Measurements from ENCODE around the gene TMEM138. TPM values are rescaled to one million over a fixed set of nuclear protein-coding genes. Genes with fewer than 3 reads are reported as not detected.
A peak's percentile ranks its signal among the peaks of the same experiment; 100 is the strongest.

The TMEM138 gene
- total and polyA plus RNA-seq, 4 donors: 31.9 to 71.3 (median 39.8) TPM

- WGBS, 2 donors: 0 to 1% methylated on average over 62 to 81 of the region's 81 CpGs
Observed at GRCh38 chr11:61332797-61333549, 29.2 kb upstream of the TMEM138 start, which contains the start of the genes DDB1 and TKFC. DDB1 (minus strand) TSS chr11:61333105; CDS start chr11:61332968, 137 bp downstream. TKFC (plus strand) TSS chr11:61333228; CDS start chr11:61334729, 1,501 bp downstream.

GRCh38 chr11:61333550-61334433 is 28.4 kb upstream of the TMEM138 start:
- 28 to 29% methylated on average over 19 of the region's 19 CpGs for WGBS, 2 donors
- intact Hi-C loops (cut with DNase I): no loop called here
- DNase-seq: peak in 1 of 2 donors; percentile 73
- no peak for ATAC-seq (ENCODE audit: low FRiP score)
- H3K27ac ChIP-seq (ENCODE audit: low read depth in 1 of 2, low read length in 2 of 2): peak overlapping the region in 1 of 2 donors; percentile 66
- H3K9me3 ChIP-seq (ENCODE audit: control insufficient read depth, low read length): no peaks in the 10 kb centered on the region
- peaks cover 0 to 4% of the 10 kb centered on the region in 2 donors for H3K4me1 ChIP-seq (ENCODE audit: control insufficient read depth in 1 of 2, insufficient read depth in 2 of 2, low read length in 2 of 2)
- peak overlapping the region; percentile 52 to 72 for H3K4me3 ChIP-seq (ENCODE audit: low read length in 2 of 2)
- H3K27me3 ChIP-seq (ENCODE audit: control insufficient read depth in 1 of 2, insufficient read depth in 2 of 2, low read length in 1 of 2): no peaks in the 10 kb centered on the region
- H3K36me3 ChIP-seq (ENCODE audit: control insufficient read depth in 1 of 2, insufficient read depth in 2 of 2, low read length in 1 of 2): no peaks in the 10 kb centered on the region

More at GRCh38 chr11:61332797-61333549, 29.2 kb upstream of the TMEM138 start, which contains the start of the genes DDB1 and TKFC:
- H3K4me1 ChIP-seq (ENCODE audit: control insufficient read depth in 1 of 2, insufficient read depth in 2 of 2, low read length in 2 of 2): peaks cover 0 to 4% of the 10 kb centered on the region in 2 donors
- no peaks in the 10 kb centered on the region for H3K36me3 ChIP-seq (ENCODE audit: control insufficient read depth in 1 of 2, insufficient read depth in 2 of 2, low read length in 1 of 2)
- no peaks in the 10 kb centered on the region for H3K9me3 ChIP-seq (ENCODE audit: control insufficient read depth, low read length)
- intact Hi-C loops (cut with DNase I): no loop called here
- DNase-seq (peak; percentile 97 to 99), ATAC-seq (ENCODE audit: low FRiP score) (peak; percentile 96)
- H3K27me3 ChIP-seq (ENCODE audit: control insufficient read depth in 1 of 2, insufficient read depth in 2 of 2, low read length in 1 of 2): no peaks in the 10 kb centered on the region
- H3K27ac ChIP-seq (ENCODE audit: low read depth in 1 of 2, low read length in 2 of 2): peak within 1 kb of the TSS in 1 of 2 donors; percentile 66
- H3K4me3 ChIP-seq (ENCODE audit: low read length in 2 of 2): peak within 1 kb of the TSS; percentile 72 to 85

GRCh38 chr11:61334434-61335354 is 27.5 kb upstream of the TMEM138 start:
- no peak overlapping the region for H3K27ac ChIP-seq (ENCODE audit: low read depth in 1 of 2, low read length in 2 of 2)
- 81 to 82% methylated on average over 16 of the region's 16 CpGs for WGBS, 2 donors

GRCh38 chr11:61335355-61335710 is 26.8 kb upstream of the TMEM138 start:
- intact Hi-C loops (cut with DNase I): loop anchor here in 1 of 2 donors (1.0 kb wide), 1 partner anchor 50 kb away; no protein-coding TSS in a partner anchor
- H3K4me1 ChIP-seq (ENCODE audit: control insufficient read depth in 1 of 2, insufficient read depth in 2 of 2, low read length in 2 of 2): peaks cover 0 to 4% of the 10 kb centered on the region in 2 donors

More at GRCh38 chr11:61334434-61335354, 27.5 kb upstream of the TMEM138 start:
- intact Hi-C loops (cut with DNase I): loop anchor here in 1 of 2 donors (1.0 kb wide), 1 partner anchor 51 kb away; no protein-coding TSS in a partner anchor
- peak in 1 of 2 donors; percentile 62 for DNase-seq
- Histone ChIP-seq H3K4me1 (ENCODE audit: control insufficient read depth in 1 of 2, insufficient read depth in 2 of 2, low read length in 2 of 2) (peaks cover 0 to 4% of the 10 kb centered on the region in 2 donors), H3K9me3 (ENCODE audit: control insufficient read depth, low read length) (no peaks in the 10 kb centered on the region), H3K36me3 (ENCODE audit: control insufficient read depth in 1 of 2, insufficient read depth in 2 of 2, low read length in 1 of 2) (no peaks in the 10 kb centered on the region), H3K27me3 (ENCODE audit: control insufficient read depth in 1 of 2, insufficient read depth in 2 of 2, low read length in 1 of 2) (no peaks in the 10 kb centered on the region), H3K4me3 (ENCODE audit: low read length in 2 of 2) (no peak overlapping the region)
- ATAC-seq (ENCODE audit: low FRiP score): no peak

GRCh38 chr11:61336171-61336935 is 25.8 kb upstream of the TMEM138 start:
- Histone ChIP-seq H3K27me3 (ENCODE audit: control insufficient read depth in 1 of 2, insufficient read depth in 2 of 2, low read length in 1 of 2) (no peaks in the 10 kb centered on the region), H3K36me3 (ENCODE audit: control insufficient read depth in 1 of 2, insufficient read depth in 2 of 2, low read length in 1 of 2) (no peaks in the 10 kb centered on the region), H3K4me3 (ENCODE audit: low read length in 2 of 2) (no peak overlapping the region), H3K27ac (ENCODE audit: low read depth in 1 of 2, low read length in 2 of 2) (no peak overlapping the region), H3K4me1 (ENCODE audit: control insufficient read depth in 1 of 2, insufficient read depth in 2 of 2, low read length in 2 of 2) (peaks cover 0 to 2% of the 10 kb centered on the region in 2 donors), H3K9me3 (ENCODE audit: control insufficient read depth, low read length) (no peaks in the 10 kb centered on the region)
- WGBS, 2 donors: 30 to 33% methylated on average over 8 of the region's 8 CpGs
- ATAC-seq (ENCODE audit: low FRiP score): peak; percentile 84
- intact Hi-C loops (cut with DNase I): loop anchor here in 1 of 2 donors (2.0 kb wide), 1 partner anchor 48 kb away; no protein-coding TSS in a partner anchor
- DNase-seq: peak; percentile 84 to 91

More at GRCh38 chr11:61335355-61335710, 26.8 kb upstream of the TMEM138 start:
- ATAC-seq (ENCODE audit: low FRiP score): no peak
- Histone ChIP-seq H3K36me3 (ENCODE audit: control insufficient read depth in 1 of 2, insufficient read depth in 2 of 2, low read length in 1 of 2) (no peaks in the 10 kb centered on the region), H3K4me3 (ENCODE audit: low read length in 2 of 2) (no peak overlapping the region), H3K9me3 (ENCODE audit: control insufficient read depth, low read length) (no peaks in the 10 kb centered on the region), H3K27ac (ENCODE audit: low read depth in 1 of 2, low read length in 2 of 2) (no peak overlapping the region), H3K27me3 (ENCODE audit: control insufficient read depth in 1 of 2, insufficient read depth in 2 of 2, low read length in 1 of 2) (no peaks in the 10 kb centered on the region)
- peak in 1 of 2 donors; percentile 22 for DNase-seq
- 67 to 69% methylated on average over 1 of the region's 1 CpG for WGBS, 2 donors

GRCh38 chr11:61337706-61338470 is 24.3 kb upstream of the TMEM138 start:
- Histone ChIP-seq H3K9me3 (ENCODE audit: control insufficient read depth, low read length) (no peaks in the 10 kb centered on the region), H3K27me3 (ENCODE audit: control insufficient read depth in 1 of 2, insufficient read depth in 2 of 2, low read length in 1 of 2) (no peaks in the 10 kb centered on the region), H3K4me3 (ENCODE audit: low read length in 2 of 2) (no peak overlapping the region), H3K27ac (ENCODE audit: low read depth in 1 of 2, low read length in 2 of 2) (no peak overlapping the region), H3K4me1 (ENCODE audit: control insufficient read depth in 1 of 2, insufficient read depth in 2 of 2, low read length in 2 of 2) (no peaks in the 10 kb centered on the region), H3K36me3 (ENCODE audit: control insufficient read depth in 1 of 2, insufficient read depth in 2 of 2, low read length in 1 of 2) (no peaks in the 10 kb centered on the region)
- ATAC-seq (ENCODE audit: low FRiP score): no peak
- 90 to 94% methylated on average over 15 of the region's 15 CpGs for WGBS, 2 donors
- intact Hi-C loops (cut with DNase I): loop anchor here in 1 of 2 donors (2.0 kb wide), 1 partner anchor 47 kb away; no protein-coding TSS in a partner anchor
- peak in 1 of 2 donors; percentile 63 for DNase-seq
